CD4-positive, alpha-beta T cell treated with Interferon gamma for 1 hour (primary cell): Measurements from ENCODE around the gene SMIM10L1.
A peak's percentile ranks its signal among the peaks of the same experiment; 100 is the strongest.

ENCODE experiments used
- DNase-seq: peaks from one replicate; pipeline ENCODE4 v3.0.0-alpha.2; 2020

The SMIM10L1 gene

DNA sequence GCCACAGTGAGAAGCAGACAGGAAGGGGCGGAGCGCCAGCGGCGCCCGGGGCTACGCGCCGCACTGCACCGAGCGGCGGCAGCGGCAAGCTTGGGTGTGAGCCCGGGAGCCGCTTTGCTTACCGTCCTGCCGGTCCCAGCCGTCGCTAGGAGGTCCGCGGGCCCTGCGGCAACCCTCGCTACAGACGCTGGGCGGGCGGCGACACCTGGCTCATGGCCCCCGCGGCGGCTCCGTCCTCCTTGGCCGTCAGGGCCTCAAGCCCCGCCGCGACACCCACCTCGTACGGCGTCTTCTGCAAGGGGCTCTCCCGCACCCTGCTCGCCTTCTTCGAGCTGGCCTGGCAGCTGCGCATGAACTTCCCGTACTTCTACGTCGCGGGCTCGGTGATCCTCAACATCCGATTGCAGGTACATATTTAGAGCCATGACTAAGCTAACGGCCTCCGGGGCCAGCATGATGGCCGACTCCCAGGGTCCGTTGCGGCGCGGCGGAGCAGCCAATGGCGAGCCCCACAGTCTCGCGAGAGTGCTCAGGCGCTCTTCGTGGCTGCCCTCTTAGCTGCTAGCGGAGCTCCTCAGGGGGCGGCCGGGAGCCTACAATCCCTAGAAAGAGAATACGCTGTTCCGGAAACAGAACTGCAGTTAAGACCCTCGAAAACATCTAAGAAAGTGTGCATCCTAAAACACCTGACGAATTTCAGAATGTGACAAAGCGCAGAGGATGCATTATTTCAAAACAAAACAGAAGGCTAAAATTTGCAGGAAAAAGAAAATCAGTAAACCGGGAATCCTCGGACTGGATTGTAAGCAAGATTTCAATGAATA lies at the start of gene SMIM10L1:
Gene SMIM10L1, plus strand, starts transcription at position 50 of the 824 bp plus-strand sequence. Its CDS starts 163 bp downstream, at position 213.
- DNase-seq: peak; percentile 90

DNA sequence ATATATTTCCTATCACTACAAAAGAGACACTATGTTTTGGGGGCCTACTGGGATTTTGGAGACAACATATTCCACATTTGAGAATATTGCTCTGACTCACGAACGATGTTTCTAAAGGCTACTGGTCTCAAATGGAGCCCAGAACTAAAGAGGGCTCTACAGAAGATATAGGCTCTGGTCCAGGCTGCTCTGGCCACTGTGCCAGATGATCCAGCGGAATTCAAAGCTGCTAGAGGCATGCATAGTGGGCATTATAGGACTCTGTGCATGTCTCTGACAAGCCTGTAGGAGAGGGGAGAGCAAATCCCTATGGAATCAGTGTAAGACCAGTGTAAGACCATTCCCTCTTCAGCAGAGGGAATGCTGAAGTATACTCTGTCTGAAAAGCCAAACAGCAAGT lies 40.6 kb upstream of the SMIM10L1 start:
- no peak for DNase-seq

DNA sequence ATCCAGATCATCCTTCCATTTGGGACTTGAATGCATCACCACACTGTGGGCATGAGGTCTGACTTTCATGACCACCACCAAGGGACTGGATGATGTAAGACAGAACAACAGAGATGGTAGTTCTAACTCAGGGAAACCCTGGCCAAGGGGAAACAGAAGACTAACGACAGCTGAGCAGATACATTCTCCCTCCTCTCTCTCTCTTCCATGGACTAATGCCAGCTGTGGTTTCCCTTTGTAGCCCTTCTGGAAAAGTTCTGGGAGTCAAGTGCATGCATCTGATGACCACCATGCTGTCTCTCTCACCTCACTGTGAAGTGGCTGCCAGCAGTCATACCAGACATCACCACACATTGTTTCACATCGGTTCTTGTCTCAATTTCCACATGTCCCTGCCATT lies 40.0 kb upstream of the SMIM10L1 start:
- no peak for DNase-seq

DNA sequence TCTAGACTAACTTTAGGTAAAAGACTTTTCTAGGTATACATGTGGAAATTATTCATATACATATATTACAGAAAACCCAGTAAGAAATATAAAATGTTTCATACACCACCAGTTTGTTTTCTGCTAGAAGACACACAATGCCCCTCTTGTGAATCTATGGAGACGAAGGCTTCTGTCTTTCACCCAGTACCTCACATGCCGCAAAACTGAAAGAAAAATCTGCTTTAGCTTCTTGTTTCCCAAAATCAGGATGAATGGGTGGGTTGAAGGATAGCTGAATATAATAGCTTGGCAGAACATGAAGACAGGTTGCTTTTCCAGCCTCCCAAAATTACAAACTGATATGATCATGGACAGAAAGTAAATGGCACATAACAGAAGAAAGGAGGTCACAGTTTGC lies 37.8 kb upstream of the SMIM10L1 start:
- DNase-seq: no peak

DNA sequence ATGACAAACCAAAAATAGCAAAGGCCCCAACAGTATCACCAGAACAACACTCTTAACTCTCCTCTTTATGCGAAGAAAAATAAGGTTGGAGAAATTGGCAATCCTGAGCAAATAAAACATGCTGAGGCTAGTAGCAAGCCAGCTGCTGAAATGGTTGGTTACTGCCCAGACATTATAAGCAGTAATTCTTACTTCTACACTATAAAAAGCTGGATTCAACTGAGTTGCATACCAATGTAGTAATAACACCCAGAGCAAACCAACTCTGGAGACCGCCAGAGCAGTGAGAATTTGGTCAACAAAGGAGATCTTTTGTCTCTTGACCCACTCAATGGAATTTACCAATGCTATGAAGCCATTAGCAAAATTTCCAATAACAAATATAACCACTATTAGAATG lies 37.2 kb upstream of the SMIM10L1 start:
- no peak for DNase-seq

DNA sequence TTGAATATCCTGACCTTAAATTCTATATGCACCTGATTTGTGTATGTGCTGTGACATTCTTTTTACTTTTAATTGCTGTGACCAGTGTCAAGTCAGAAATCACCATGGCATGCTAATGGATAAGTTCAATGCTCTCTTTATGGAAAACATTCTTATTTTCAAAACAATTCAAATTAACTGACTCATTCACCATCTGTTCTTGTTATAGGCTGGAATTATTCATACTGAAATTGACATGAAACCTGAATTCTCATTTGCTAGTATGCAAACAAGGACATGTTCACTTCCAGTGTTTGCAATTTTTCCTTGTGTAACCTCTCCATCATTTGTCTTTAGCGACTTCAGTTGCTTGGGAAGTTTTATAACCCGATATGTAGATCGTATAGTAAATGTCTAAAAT lies 36.7 kb upstream of the SMIM10L1 start, which contains the start of gene TAS2R30:
Gene TAS2R30, minus strand, starts transcription at position 340 of the 400 bp plus-strand sequence. CDS start 400 bp downstream, outside the sequence.
- DNase-seq: no peak

DNA sequence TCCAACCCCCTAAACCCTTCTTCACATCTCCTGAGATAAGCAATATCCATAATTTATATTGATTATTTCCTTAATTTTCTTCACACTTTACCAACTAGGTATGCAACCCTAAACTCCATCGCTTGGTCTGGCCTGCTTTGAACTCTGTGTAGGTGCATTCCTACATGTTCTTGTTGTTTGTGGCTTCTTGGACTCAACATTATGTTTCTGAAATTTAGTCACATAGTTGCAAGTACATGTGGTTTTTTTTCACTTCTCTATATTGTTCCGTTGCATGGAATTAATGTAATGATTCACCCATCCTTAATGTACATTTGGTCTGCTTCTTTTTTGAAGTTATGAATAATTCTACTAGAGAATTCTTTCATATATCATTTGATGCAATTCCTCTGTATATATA lies 34.9 kb upstream of the SMIM10L1 start:
- no peak for DNase-seq

DNA sequence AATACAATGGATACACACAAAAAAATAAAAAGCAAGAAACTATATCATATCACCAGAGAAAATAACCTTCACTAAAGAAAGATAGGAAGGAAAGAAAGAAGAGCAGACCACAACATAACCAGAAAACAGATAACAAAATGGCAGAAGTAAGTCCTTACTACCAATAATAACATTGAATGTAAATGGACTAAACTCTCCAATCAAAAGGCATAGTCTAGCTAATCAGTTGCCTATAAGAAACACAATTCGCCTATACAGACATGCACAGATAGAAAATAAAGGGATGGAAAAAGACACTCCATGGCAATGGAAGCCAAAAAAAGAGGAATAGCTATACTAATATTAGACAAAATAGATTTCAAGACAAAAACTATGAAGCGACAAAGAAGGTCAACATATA lies 27.6 kb upstream of the SMIM10L1 start:
- DNase-seq: no peak

DNA sequence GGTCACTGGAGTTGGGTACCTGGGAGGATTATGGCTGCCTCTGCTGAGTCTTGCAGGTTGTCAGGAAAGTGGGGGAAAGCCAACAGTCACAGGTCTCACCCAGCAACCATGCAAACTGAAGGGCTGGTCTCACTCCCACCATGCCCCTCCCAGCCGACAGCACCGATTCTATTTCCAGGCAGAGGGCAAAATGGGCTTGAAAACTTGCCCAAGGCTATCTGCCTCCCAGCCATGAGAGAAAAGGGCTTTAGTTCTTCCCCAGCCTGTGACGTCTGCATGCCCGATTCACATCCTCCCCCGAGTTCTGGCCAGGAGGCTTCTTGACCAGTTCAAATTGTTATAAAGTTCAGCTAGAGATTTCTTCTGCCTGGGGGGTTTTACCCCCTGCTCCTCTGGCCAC lies 26.7 kb upstream of the SMIM10L1 start:
- no peak for DNase-seq

DNA sequence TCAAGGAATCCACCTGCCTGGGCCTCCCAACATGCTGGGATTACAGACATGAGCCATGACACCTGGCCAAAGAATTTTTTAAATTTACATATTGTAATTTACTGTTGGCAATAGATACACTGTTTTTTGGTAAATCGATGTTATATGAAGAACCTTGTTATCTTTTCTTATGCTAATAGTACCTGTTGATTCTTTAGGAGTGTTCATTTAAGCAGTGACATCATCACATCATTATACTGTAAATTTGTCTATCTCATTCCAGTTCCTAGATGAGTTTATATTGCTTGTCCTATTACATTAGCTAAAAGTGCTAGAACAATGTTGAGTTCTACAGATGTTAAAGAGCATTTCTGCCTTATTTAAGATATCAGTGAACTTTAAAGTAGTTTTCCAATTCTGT lies 23.6 kb upstream of the SMIM10L1 start:
- no peak for DNase-seq

DNA sequence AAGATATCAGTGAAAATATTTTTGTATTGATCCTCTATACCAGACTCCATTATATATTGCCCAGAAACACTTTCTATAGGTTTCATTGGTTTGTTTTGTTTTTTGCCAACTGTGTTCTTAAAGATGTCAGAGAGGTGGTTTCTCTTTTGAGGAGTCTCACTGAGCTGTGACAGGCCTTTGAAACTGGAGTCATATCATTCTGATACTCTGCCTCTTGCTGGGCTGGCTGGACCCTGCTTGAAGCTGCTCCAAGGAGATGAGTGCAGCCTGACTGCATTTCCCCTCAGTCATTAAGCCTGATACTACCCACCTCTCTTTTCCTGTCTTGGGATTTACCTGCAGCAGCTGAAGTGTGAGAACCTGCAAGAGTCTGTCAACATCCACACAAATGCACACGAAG lies 20.2 kb upstream of the SMIM10L1 start:
- no peak for DNase-seq

DNA sequence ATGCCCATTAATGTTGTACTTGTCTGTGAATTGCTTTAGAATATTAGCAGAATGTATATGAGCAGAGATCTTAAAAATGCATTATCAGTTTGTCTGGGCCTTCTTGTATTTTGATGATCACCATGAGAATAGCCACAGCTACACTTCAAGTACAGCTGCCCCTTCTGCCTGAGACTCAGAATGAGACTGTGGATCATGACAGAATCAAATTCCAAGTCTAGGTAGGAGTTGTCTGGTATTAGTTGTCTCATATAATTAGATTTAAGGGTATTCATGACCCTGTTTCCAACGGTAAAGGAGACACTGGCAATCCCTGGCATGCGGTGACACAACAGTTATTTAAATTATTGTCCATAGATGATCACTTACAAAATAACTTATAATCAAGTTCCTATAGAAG lies 18.3 kb upstream of the SMIM10L1 start:
- no peak for DNase-seq

DNA sequence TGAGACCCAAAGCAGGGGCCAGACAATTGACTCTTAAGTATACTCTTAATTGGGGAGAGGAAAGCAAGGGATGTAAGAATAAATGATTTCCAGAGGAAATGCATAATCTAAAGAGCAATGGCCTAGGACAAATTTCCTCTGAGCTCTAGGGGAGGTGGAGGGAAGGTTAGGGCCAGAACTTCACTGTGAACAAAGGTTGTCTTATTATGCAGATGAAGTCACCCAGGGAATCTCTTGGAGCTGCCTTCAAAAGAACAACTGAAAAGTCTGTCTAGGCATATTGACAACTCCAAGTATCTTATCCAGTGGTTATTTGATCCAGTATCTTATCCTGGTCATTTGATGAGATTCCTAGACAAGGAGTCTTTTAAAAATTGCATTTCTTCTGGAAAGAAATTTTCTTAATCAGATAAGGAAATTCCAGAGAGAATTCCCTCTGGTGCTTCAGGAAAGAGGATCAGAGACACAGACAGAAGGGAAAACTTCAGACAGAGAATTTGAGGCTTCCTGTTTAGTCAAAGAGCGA lies 16.5 kb upstream of the SMIM10L1 start:
- no peak for DNase-seq

DNA sequence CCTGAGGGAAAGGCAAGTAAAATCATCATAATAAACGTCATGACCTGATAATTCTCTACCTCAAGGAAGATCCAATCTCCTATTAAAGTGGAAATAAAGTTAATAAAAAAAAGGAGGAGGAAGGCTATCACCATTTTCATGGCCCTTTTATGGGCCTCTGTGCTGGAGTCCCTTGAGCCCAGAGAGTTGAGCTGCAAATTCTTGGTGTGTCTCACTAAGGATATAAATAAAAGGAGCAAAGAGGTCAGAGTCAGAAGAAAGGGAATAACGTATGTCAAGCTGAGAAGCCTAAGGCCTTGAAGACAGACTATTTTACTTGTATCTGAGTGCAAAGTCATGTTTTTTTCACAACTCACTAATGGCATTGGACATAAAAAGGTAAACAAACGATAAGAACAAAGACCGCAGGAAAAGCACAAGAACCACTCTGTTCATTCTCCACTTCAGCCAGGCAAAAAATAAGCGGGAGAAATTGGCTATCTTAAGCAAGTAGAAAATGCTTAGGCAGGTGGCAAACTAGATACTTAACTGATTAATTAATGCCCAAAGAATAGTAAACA lies 12.0 kb upstream of the SMIM10L1 start:
- no peak for DNase-seq

DNA sequence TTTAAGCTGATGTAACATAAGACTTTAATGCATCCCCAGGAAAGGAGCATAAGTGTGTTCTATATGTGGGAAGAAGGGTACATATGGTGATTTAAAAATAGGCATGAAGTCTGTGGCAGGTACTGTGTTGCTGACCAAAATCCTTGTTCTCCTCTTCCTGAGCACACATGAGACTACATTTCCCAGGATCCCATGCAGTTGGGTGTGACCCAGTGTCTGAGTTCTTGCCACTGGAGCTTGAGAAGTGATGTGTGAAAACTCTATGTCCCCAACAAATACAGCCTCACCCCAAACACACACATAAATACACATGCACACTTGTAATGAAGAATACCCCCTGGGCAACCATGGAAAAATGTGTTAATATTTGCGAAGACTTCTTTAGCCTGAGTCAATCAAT lies 8.5 kb upstream of the SMIM10L1 start:
- no peak for DNase-seq

DNA sequence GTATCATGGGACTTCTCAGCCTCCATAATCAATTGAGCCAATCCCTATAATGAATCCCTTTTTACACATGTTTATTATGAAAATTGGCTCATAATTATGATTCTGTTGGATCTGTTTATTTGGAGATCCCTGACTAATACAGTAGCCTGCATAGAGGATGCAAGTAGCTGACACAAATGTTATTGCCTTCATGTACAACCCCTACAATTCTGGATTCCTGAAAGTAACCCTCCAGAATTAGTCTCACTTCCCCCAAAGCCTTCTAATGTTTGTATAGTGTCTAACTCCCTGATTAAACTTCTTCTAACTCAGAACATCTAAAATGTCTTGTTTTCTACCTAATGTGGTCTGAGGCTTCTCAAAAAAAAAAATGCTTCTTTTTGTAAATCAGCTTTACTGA lies 6.6 kb upstream of the SMIM10L1 start:
- DNase-seq: no peak

DNA sequence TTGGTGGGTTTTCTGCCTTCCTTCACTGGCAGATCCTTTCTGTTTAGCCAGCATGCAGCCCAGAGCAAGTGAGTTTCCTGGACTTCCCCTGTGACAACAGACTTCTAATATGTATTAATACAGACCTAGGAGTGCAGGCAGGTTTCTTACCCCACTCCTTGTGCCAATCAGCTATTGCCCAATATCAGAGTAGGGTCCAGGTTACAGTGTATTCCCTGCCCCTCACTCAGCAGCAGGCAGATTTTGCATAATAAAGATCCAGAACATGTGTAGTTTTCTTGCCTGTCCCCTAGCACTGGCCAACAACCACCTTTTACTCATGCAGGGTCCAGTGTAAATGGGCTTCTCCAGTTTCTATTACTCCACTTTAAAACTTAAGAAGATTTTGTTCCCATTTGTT lies 4.7 kb upstream of the SMIM10L1 start:
- no peak for DNase-seq

DNA sequence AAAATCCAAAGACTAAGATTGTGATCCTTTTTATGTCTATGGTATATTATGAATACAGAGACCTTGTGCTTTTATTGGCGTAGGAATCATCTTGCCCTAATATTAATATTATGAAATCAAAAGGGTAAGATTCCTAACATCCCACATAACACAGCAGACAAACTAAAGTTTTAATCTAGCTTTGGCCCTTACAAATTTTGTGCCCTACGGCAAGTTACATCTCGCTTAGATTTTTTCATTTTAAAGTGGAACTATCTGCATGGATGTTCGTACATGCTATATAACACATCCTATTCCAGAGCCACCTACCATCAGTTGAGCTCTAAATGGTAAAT lies 217 bp upstream of the SMIM10L1 start:
- no peak for DNase-seq

DNA sequence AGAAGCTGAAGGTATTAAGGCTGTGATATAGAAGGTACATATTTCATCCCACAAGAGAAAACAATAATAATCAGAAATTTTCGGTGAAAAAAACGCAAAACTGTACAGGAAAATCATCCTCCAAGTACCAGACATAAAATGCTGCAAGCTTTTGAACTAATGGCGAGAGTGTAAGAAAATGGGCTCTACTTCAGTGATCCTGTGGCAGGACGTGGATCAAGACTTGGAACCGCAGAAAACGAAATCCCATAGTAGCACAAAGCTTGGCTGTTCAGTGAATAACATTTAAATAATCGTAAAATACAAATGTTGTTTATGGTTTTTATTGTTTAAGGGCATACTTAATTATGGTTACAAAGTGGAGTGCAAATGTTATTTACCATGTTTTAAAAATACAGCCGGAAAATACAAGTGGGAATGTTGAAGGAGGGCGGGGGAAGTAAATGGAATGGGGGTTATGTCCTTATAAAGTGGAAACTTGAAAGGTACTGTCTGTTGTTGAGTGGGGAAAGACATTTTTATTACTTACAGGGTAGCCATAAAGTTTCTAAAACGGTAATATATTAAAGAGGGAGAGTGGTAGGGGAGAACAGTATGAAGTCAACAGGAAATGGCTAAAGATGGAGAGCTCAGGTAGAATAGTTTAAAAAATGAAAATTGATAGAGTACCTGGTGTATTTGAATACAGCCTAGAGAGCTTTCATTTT lies 1.1 kb downstream of the SMIM10L1 start:
- DNase-seq: no peak

DNA sequence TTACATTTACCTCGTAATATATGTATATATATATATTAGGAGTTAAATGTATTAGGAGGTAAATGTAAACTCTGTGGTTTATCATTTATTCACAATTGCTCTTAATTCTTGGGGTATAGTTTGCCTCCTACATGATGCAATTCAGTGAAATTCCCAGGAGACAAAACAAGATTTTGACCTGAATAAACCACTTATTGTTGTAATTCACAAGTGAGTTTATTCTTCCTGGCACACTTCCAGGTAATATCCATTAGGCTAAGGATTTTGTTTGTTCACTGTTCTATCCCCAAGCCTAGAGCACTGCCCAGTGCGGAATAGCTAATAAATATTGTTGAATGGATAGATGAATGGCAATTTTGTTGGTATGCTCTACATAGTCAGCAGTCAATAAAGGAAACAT lies 3.0 kb downstream of the SMIM10L1 start:
- no peak for DNase-seq

DNA sequence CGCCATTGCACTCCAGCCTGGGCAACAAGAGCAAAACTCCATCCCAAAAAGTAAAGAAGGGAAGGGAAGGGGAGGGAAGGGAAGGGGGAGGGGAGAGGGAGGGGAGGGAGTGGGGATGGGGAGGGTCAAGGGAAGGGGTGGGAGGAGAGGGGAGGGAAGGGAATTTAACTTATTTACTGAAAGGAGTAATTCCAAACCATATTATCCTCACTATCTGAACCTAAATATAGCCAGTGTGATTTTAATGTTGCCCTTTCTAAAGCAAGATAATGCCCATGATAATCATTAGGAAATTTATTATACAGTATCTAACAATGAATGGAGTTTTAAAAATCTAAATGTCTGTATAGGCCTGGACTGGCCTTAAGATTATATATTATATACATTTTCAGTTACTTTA lies 7.3 kb downstream of the SMIM10L1 start:
- no peak for DNase-seq

DNA sequence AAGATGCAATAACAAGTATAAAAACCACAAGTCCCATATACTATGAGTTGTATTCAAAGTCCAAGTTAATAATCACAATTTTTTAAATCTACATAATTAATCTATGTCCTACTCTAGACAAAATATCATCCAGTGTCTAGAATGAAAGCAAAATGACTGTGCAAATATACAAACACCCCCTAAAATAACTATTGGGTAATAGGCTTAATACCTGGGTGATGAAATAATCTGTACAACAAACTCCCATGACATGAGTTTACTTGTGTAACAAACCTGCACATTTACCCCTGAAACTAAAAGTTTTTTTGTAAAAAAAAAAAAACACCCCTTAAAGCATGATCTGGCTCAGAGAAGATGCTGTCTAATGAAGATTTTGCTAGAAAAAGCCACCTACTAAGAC lies 11.5 kb downstream of the SMIM10L1 start:
- no peak for DNase-seq

DNA sequence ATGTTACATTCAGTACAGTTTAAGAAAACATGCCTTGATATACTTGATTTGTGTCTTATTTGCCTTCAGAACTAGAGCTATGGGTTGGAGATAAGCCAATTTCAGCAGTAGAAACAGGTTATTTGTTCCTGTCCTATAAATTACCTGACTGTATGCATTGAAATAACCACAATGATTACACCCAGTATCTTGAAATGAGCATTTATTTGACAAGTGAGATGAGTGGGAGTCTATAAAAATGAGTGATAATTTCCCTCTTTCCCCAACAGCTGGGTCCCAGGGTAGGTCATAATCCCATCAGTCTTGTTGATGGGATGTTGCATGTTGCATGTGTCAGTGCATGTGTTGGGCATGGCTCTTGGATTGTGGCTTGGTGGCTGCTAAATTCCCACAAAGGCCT lies 12.0 kb downstream of the SMIM10L1 start:
- DNase-seq: no peak

DNA sequence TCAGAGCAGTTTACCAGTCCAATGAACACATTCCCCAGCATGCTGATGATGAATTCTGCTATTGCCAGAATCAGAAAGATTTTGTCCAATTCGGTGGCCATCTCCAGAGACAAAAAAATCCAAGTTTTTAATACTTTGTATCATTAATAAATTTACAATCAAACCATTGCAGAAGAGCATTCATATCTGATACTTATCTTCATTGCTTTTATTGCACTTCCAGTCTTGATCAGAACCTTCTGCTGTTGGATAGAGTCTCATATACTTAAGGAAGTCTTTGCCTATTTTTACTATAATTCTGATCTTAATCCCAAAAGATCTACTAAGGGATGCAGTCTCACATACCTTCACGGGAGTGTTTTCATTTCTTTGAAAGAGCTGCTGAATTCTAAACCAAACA lies 15.8 kb downstream of the SMIM10L1 start, which contains the start of gene TAS2R42:
Gene TAS2R42, minus strand, starts transcription at position 101 of the 400 bp plus-strand sequence. Its CDS starts 0 bp downstream, at position 101.
- no peak for DNase-seq
